ENCODE data around the gene CHD9NB. TPM values are rescaled to one million over a fixed set of nuclear protein-coding genes. Genes with fewer than 3 reads are reported as not detected.
"Not testable (repeated sequence)": the region's sequence is repeated elsewhere in the genome, so short reads cannot be mapped to it uniquely, and the experiment has no call there.

The CHD9NB gene
- total RNA-seq, 2 donors from 2014 or later: 3.1 to 12.5 TPM

DNA sequence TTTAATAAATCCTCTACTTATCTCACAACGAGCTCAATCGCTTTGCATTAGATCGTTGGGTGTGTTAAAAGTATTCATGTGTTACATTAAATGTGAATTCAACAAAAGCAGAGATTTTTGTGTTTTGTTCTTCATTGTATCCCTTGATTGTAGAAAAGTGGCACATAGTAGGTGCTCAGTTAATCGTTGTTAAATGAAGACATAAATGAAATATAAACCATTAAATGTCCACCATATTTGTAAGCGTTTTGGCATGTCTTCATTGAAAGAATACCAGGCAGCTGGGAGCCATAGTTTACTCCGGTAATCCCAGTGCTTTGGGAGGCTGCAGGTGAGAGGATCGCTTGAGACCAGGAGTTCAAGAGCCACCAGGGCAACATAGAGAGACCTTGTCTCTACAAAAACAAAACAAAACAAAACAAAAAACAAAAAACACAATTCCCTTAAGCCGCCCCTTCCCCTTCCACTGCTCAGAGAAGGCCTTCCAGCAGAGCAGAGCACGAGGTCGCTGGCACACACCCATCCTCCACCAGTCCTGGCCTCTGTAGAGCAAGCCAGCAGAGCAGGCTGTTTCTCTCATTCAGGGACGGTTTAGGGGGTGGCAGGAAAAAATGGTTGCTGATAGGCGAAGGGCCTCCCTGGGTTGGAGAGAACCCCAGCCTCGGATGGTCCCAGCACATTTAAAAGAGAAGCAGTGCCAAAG lies 1.4 kb upstream of the CHD9NB start:
- WGBS, 2 donors: 47 to 55% methylated on average over 11 to 13 of the region's 13 CpGs
- peak; percentile 37 to 59 (median 48) for DNase-seq

DNA sequence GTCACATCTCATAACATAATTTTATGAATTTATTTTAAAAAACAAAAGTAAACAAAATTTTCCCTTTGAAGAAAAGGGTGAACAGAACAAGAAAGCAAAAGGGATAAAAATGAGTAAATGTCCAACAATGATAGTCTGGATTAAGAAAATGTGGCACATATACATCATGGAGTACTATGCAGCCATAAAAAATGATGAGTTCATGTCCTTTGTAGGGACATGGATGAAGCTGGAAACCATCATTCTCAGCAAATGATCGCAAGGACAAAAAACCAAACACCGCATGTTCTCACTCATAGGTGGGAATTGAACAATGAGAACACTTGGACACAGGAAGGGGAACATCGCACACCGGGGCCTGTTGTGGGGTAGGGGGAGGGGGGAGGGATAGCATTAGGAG lies 1.4 kb downstream of the CHD9NB start:
- H3K9me3 ChIP-seq; H3K27ac ChIP-seq; H3K4me3 ChIP-seq; intact Hi-C loops (cut with DNase I); DNase-seq; ATAC-seq; H3K36me3 ChIP-seq (replicated peaks in 1 of 2; ENCODE audit: insufficient read depth in 1 of 2, low read depth in 2 of 2); H3K27me3 ChIP-seq: not testable (repeated sequence)
- 93 to 100% methylated on average over 4 of the region's 4 CpGs for WGBS, 2 donors
- peaks cover 30% of the 10 kb centered on the region for H3K4me1 ChIP-seq

More for the DNA sequence above, 1.4 kb upstream of the CHD9NB start:
- Histone ChIP-seq H3K4me3 (no peak overlapping the region), H3K36me3 (replicated peaks in 1 of 2; ENCODE audit: insufficient read depth in 1 of 2, low read depth in 2 of 2) (no peaks in the 10 kb centered on the region), H3K9me3 (no peaks in the 10 kb centered on the region), H3K4me1 (peaks cover 34% of the 10 kb centered on the region), H3K27ac (peak overlapping the region; percentile 71 to 90 (median 79)), H3K27me3 (no peaks in the 10 kb centered on the region)
- TF ChIP-seq, protein P1, sequence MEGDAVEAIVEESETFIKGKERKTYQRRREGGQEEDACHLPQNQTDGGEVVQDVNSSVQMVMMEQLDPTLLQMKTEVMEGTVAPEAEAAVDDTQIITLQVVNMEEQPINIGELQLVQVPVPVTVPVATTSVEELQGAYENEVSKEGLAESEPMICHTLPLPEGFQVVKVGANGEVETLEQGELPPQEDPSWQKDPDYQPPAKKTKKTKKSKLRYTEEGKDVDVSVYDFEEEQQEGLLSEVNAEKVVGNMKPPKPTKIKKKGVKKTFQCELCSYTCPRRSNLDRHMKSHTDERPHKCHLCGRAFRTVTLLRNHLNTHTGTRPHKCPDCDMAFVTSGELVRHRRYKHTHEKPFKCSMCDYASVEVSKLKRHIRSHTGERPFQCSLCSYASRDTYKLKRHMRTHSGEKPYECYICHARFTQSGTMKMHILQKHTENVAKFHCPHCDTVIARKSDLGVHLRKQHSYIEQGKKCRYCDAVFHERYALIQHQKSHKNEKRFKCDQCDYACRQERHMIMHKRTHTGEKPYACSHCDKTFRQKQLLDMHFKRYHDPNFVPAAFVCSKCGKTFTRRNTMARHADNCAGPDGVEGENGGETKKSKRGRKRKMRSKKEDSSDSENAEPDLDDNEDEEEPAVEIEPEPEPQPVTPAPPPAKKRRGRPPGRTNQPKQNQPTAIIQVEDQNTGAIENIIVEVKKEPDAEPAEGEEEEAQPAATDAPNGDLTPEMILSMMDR (IDR thresholded peaks at IDR 0.05): no peak
- TF ChIP-seq POLR2A (IDR thresholded peaks at IDR 0.05): no peak
- intact Hi-C loops (cut with DNase I): no loop called here
- ATAC-seq: peak; percentile 15

DNA sequence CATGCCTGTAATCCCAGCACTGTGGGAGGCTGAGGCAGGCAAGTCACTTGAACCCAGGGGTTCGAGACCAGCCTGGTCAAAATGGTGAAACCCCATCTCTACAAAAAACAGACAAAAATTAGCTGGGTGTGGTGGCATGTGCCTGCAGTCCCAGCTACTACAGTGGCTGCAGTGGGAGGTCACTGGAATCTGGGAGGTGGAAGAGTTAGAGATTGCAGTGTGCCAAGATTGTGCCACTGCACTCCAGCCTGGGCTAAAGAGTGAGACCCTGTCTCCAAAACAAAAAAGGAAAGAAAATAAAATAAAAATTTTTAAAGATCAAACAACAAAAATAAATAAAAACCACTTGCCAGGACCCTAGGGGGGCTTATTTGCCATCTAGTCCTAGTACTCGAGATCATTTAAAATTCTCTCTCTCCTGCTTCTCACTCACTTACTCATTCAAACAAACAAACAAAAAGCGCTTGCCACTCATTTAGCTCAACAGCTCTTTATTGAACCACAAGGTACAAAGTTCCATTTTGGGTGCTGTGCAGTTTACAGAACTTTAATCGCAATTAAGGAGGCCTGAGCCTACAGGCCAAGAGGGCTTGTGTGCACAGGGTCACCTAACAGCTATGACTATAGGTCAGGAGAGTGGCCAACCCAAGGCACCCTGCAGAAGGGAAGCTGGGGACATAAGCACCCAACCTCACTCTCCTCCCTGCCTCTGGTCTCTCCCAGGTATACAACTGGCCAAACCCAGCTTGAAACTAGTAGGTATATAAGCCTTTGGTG lies 4.4 kb downstream of the CHD9NB start:
- no peak for ATAC-seq
- Histone ChIP-seq H3K4me3 (no peak overlapping the region), H3K27me3 (no peaks in the 10 kb centered on the region), H3K9me3 (no peaks in the 10 kb centered on the region), H3K36me3 (replicated peaks in 1 of 2; ENCODE audit: insufficient read depth in 1 of 2, low read depth in 2 of 2) (no peaks in the 10 kb centered on the region), H3K4me1 (peaks cover 23% of the 10 kb centered on the region), H3K27ac (no peak overlapping the region)
- DNase-seq: no peak
- intact Hi-C loops (cut with DNase I): no loop called here
- WGBS, 2 donors: 60 to 70% methylated on average over 4 of the region's 4 CpGs
- no peak for TF ChIP-seq POLR2A (IDR thresholded peaks at IDR 0.05)
- TF ChIP-seq, protein P1 (IDR thresholded peaks at IDR 0.05): no peak

DNA sequence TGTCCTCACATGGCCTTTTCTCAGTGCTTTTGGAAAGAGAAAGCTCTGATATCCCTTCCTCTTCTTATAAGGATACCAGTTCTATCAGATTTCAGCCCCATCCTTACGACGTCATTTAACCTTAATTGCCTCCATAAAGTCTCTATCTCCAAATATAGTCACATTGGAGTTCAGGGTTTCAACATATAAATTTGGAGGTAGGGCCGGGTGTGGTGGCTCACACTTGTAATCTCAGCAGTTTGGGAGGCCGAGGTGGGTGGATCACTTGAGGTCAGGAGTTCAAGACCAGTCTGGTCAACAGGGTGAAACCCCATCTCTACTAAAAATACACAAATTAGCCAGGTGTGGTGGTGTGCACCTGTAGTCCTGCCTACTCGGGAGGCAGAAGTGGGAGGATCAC lies 5.2 kb downstream of the CHD9NB start:
- H3K4me3 ChIP-seq; DNase-seq; H3K36me3 ChIP-seq (replicated peaks in 1 of 2; ENCODE audit: insufficient read depth in 1 of 2, low read depth in 2 of 2); intact Hi-C loops (cut with DNase I); H3K27me3 ChIP-seq; H3K9me3 ChIP-seq; ATAC-seq: not testable (repeated sequence)
- 84 to 90% methylated on average over 5 of the region's 5 CpGs for WGBS, 2 donors
- Histone ChIP-seq H3K4me1 (peaks cover 15% of the 10 kb centered on the region), H3K27ac (peak overlapping the region in 1 of 4 donors; percentile 1)

DNA sequence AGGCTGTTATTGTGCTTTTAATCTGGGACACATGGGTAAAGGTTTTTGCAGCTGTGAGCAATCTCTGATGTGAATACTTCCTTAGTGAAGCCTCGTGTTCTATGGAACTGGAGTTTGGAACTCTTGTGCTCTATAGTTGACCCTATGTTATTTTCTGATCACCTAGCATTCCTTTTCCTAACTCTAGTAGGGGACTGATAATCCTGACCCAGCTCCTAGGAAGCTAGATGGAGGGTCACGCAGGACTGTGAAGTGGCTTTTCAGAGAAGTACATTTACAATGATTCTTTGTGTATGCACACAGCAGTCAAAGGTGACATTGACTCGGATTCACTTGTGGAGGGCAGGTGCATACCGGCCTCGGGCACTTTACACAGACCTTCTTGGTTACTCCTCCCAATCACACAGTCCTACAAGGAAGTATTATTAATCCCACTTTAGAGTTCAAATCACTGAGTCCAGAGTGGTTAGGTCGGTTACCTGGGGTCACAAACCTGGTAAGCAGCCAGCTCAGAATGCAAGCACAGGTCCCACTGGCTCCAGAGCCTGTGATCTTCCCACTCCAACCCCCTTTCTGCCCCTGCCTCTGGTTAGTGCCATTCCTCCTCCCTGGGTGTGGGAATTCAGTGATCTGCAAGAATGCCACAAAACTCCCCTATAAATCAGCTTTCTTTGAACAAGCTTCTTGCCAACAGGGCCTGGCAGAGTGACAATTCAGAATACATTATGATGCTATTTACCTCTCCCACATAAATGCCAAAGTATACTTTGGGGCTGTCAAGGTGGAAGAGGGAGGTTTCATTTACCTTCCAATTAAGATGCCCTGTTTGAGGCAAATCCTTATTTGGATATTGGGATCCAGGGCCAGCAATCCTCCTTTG lies 7.1 kb downstream of the CHD9NB start:
- peak; percentile 15 to 45 (median 28) for DNase-seq
- Histone ChIP-seq H3K4me1 (peaks cover 18% of the 10 kb centered on the region), H3K4me3 (no peak overlapping the region), H3K27me3 (no peaks in the 10 kb centered on the region), H3K9me3 (no peaks in the 10 kb centered on the region), H3K36me3 (replicated peaks in 1 of 2; ENCODE audit: insufficient read depth in 1 of 2, low read depth in 2 of 2) (no peaks in the 10 kb centered on the region), H3K27ac (peak overlapping the region; percentile 27 to 82 (median 61))
- TF ChIP-seq, protein P1 (IDR thresholded peaks at IDR 0.05): no peak
- no peak for TF ChIP-seq POLR2A (IDR thresholded peaks at IDR 0.05)
- intact Hi-C loops (cut with DNase I): no loop called here
- 44 to 53% methylated on average over 6 of the region's 6 CpGs for WGBS, 2 donors
- no peak for ATAC-seq

All from body of pancreas (tissue), 4 donors.